Prostate gland (tissue), 2 donors: Measurements from ENCODE around the gene ARFIP1. TPM values are rescaled to one million over a fixed set of nuclear protein-coding genes. Genes with fewer than 3 reads are reported as not detected.
"Not testable (repeated sequence)": the region's sequence is repeated elsewhere in the genome, so short reads cannot be mapped to it uniquely, and the experiment has no call there.

Experiments used
- DNase-seq: peaks from one replicate; pipeline ENCODE4 v3.0.0-alpha.2; 2019; ENCODE audit warnings: low spot score
- H3K27ac ChIP-seq, 2 donors: fragments of 200-600 bp; sonication (generic); 2 replicates each; pipeline ENCODE4 v1.5.1; 2017 to 2019
- H3K27me3 ChIP-seq: fragments of 200-600 bp; sonication (generic); replicated peaks from 2 replicates; pipeline ENCODE4 v1.5.1; 2019; ENCODE audit not compliant: insufficient read depth
- H3K36me3 ChIP-seq, 2 donors: fragments of 200-600 bp; sonication (generic); 1 replicate in 1 of 2; 2 replicates in 1 of 2; pipeline versions ENCODE4 v1.5.1 to v1.8.1; 2017 to 2019
- H3K4me1 ChIP-seq: fragments of 200-600 bp; sonication (generic); replicated peaks from 2 replicates; pipeline ENCODE4 v1.5.1; 2019
- H3K4me3 ChIP-seq, 2 donors: fragments of 200-600 bp; sonication (generic); 2 replicates each; pipeline ENCODE4 v1.5.1; 2017 to 2019
- H3K9me3 ChIP-seq: fragments of 200-600 bp; sonication (generic); 2 replicates; pipeline ENCODE4 v1.5.1; 2017
- CTCF ChIP-seq, 4 experiments: fragments of 200-600 bp in 2 of 4; fragments of 450-650 bp in 2 of 4; sonication (generic) in 2 of 4; IDR thresholded peaks; 1 replicate in 3 of 4; 2 replicates in 1 of 4; pipeline ENCODE4 v1.5.1; 2016 to 2019; ENCODE audit warnings: antibody characterized with exemption in 4 of 4, mild to moderate bottlenecking in 2 of 4, moderate library complexity in 2 of 4
- POLR2A ChIP-seq: fragments of 450-650 bp; IDR thresholded peaks from one replicate; pipeline ENCODE4 v1.6.1; 2016; ENCODE audit warnings: antibody characterized with exemption, mild to moderate bottlenecking
- POLR2AphosphoS5 ChIP-seq: sonication (generic); formaldehyde crosslinking; IDR thresholded peaks from one replicate; pipeline ENCODE4 v1.6.1; 2017; ENCODE audit warnings: antibody characterized with exemption
- WGBS: methylation state at CpG from one replicate; pipeline ENCODE4 v1.1.5; 2018; 5-methylcytosine and 5-hydroxymethylcytosine counted together
- intact Hi-C: fragments of 100-400 bp; cut with DNase I; formaldehyde crosslinking; loops from one replicate; pipeline ENCODE4 v1.14.2; 2022
- total RNA-seq, 2 donors: library from RNA; depleted of rRNA; stranded (reverse); fragments of >200 nt; gene quantifications; one replicate each; pipeline ENCODE4 v1.1.0, GENCODE V29; 2016

Gene ARFIP1
- total RNA-seq, 2 donors from 2014 or later: 34.7 to 38.9 TPM

DNA sequence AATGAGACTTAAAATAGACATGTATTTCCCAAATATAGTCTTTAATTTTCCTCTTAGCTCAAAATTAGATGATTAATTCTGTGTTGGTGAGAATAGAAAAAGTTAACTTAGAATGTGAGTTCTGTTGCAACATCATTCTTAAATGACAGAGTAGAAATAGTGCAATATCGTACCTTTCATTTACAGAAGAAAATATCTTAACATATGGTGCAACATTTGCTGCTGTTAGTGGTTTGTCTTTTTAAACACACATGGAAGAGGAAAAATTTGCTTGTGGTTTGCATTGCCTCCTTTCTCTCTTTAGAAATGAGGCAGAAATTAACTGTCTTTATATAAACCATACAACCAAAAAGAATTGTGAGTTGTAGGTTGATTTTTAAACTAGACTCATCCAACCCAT lies 117.1 kb downstream of the ARFIP1 start:
- WGBS: 91% methylated on average over 1 of the region's 1 CpG
- no peaks in the 10 kb centered on the region for H3K4me1 ChIP-seq

GRCh38 chr4:152898133-152898532 lies 118.4 kb downstream of the ARFIP1 start:
- H3K27me3 ChIP-seq, H3K9me3 ChIP-seq, H3K4me3 ChIP-seq, H3K27ac ChIP-seq, intact Hi-C loops, DNase-seq, H3K4me1 ChIP-seq, H3K36me3 ChIP-seq: not testable (repeated sequence)
- WGBS: 91% methylated on average over 6 of the region's 6 CpGs

More for the DNA sequence above, 117.1 kb downstream of the ARFIP1 start:
- Histone ChIP-seq H3K27me3 (no peaks in the 10 kb centered on the region), H3K36me3 (no peaks in the 10 kb centered on the region), H3K4me3 (no peak overlapping the region), H3K9me3 (no peaks in the 10 kb centered on the region), H3K27ac (no peak overlapping the region)
- TF ChIP-seq POLR2A: no peak
- TF ChIP-seq CTCF (IDR thresholded peaks at IDR 0.05): no peak
- no peak for TF ChIP-seq POLR2AphosphoS5
- intact Hi-C loops: no loop called here
- no peak for DNase-seq

DNA sequence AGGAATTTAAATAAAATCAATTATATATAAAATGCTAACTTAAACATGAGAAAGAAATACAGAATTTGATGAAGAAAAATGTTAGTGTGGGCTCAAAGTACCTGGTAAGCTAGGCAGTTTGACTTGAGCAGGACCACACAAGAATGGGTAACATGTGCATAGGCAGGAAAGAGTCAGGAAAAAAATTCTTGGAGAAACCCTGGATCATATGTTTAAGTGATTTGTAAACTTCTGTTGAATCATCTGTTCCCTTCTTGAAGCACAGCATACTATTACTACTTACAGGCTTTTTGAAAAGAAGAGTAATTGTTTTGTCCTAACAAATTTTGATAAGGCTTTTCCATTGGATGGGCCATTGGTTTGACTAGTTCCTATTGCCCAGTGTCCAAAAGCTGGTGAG lies 118.9 kb downstream of the ARFIP1 start:
- H3K27ac ChIP-seq: no peak overlapping the region
- no peak for DNase-seq
- no peaks in the 10 kb centered on the region for H3K4me1 ChIP-seq
- no peak overlapping the region for H3K4me3 ChIP-seq
- H3K36me3 ChIP-seq: no peaks in the 10 kb centered on the region
- no peaks in the 10 kb centered on the region for H3K27me3 ChIP-seq
- no peaks in the 10 kb centered on the region for H3K9me3 ChIP-seq
- TF ChIP-seq POLR2A (no peak), POLR2AphosphoS5 (no peak), CTCF (IDR thresholded peaks at IDR 0.05) (no peak)
- intact Hi-C loops: no loop called here

DNA sequence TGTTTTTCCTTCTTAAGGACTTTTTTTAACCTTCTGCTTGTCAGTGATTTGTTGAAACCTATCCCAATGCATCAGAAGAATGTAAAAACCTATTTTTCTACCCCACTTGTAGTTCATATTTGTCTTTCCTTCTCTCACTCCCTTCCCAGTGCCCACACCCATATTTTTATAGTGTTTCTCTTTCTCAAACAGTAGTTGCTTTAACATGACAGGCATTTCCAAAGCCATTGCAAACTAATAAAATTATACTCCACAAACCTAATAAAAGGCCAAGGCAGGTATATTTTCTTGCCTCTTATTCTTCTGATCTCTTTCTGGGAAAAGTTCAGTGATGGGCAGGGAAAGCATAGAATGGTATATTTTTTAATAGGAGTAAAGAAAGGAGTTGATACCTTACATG lies 120.6 kb downstream of the ARFIP1 start:
- intact Hi-C loops: no loop called here
- peak; percentile 28 for DNase-seq
- H3K4me1 ChIP-seq: no peaks in the 10 kb centered on the region
- TF ChIP-seq CTCF (IDR thresholded peaks at IDR 0.05) (no peak), POLR2AphosphoS5 (peak; percentile 80)
- H3K9me3 ChIP-seq: no peaks in the 10 kb centered on the region
- H3K4me3 ChIP-seq: peak overlapping the region in 1 of 2 donors; percentile 3
- H3K27me3 ChIP-seq: no peaks in the 10 kb centered on the region
- H3K36me3 ChIP-seq: no peaks in the 10 kb centered on the region
- H3K27ac ChIP-seq: peak overlapping the region; percentile 54 to 68

DNA sequence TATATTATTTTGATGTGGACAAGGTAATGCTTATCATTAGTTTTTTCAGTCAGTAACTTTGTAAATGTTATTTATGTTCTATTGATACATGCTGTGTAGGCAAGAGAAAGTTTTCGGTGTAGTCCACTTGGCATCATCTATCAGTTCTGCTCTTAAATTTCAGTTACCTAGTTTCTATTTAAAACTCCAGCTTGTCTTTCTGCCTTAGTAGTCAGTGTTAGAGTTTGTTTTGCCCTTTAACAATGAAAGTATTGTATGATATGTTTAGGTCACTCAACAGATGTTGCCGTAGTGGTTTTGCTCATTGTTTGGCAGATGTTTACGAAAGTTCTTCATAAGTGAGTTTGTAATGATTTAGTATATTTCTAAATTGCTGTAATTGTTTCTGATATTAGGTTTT lies 121.5 kb downstream of the ARFIP1 start:
- no peaks in the 10 kb centered on the region for H3K9me3 ChIP-seq
- TF ChIP-seq POLR2AphosphoS5 (no peak), CTCF (IDR thresholded peaks at IDR 0.05) (no peak)
- no peaks in the 10 kb centered on the region for H3K36me3 ChIP-seq
- H3K4me3 ChIP-seq: no peak overlapping the region
- H3K27ac ChIP-seq: peak overlapping the region; percentile 45 to 68
- 70% methylated on average over 3 of the region's 3 CpGs for WGBS
- H3K27me3 ChIP-seq: no peaks in the 10 kb centered on the region
- no peak for DNase-seq
- H3K4me1 ChIP-seq: no peaks in the 10 kb centered on the region
- intact Hi-C loops: no loop called here

DNA sequence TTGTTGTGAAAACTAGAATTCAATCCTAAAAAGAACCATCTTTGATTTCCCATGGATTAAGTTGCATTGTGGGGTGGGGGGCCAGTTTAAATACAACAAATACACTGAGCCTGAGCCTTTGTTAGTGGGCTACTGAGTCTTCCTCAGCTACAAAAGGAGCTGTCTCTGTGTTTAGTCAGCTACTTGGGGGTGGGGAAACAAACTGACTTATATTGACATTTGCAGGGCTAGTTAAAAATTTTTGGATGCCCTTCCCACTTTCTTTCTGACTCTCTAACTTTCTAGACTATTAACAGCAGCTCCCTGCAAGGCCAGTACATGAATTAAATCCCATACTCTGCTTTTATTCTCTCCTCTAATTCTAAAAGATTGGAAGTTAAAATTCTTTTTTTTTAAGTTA lies 123.9 kb downstream of the ARFIP1 start:
- peak; percentile 66 for TF ChIP-seq POLR2AphosphoS5
- TF ChIP-seq POLR2A: no peak
- TF ChIP-seq CTCF (IDR thresholded peaks at IDR 0.05): no peak
- H3K27me3 ChIP-seq: no peaks in the 10 kb centered on the region
- H3K4me1 ChIP-seq: no peaks in the 10 kb centered on the region
- no peak overlapping the region for H3K4me3 ChIP-seq
- intact Hi-C loops: no loop called here
- DNase-seq: peak; percentile 48
- H3K36me3 ChIP-seq: no peaks in the 10 kb centered on the region
- H3K9me3 ChIP-seq: no peaks in the 10 kb centered on the region
- H3K27ac ChIP-seq: peak overlapping the region; percentile 35 to 68
